Breast epithelium (tissue), 4 donors: ENCODE data around the gene SEPSECS. TPM values are rescaled to one million over a fixed set of nuclear protein-coding genes. Genes with fewer than 3 reads are reported as not detected.

ENCODE experiments used
- DNase-seq, 2 donors: peaks; one replicate each; pipeline ENCODE4 v3.0.0-alpha.2; 2019; ENCODE audit warnings: low spot score in 2 of 2
- H3K27ac ChIP-seq, 2 donors: fragments of 200-600 bp; sonication (generic) in 1 of 2; one replicate each; pipeline ENCODE4 v1.5.1; 2016 to 2019; ENCODE audit warnings: mild to moderate bottlenecking in 1 of 2
- H3K27me3 ChIP-seq, 2 donors: fragments of 200-600 bp; sonication (generic) in 1 of 2; one replicate each; pipeline versions ENCODE4 v1.5.1 to v1.6.0; 2017 to 2019; ENCODE audit warnings: control low read depth in 1 of 2, mild to moderate bottlenecking in 1 of 2
- H3K36me3 ChIP-seq: fragments of 200-600 bp; one replicate; pipeline ENCODE4 v1.5.1; 2019
- H3K4me1 ChIP-seq, 2 donors: fragments of 200-600 bp; sonication (generic); one replicate each; pipeline ENCODE4 v1.5.1; 2016 to 2019; ENCODE audit warnings: control low read depth in 1 of 2
- H3K4me3 ChIP-seq, 3 donors: fragments of 200-600 bp; sonication (generic); 1 replicate in 2 of 3; 2 replicates in 1 of 3; pipeline ENCODE4 v1.5.1; 2016 to 2019; ENCODE audit warnings: mild to moderate bottlenecking in 3 of 3, moderate library complexity in 2 of 3
- H3K9me3 ChIP-seq, 2 donors: fragments of 200-600 bp; sonication (generic) in 1 of 2; one replicate each; pipeline ENCODE4 v1.5.1; 2016 to 2019; ENCODE audit warnings: control low read depth in 1 of 2
- POLR2A ChIP-seq: fragments of 450-650 bp; IDR thresholded peaks from one replicate; pipeline ENCODE4 v1.6.1; 2016; ENCODE audit warnings: antibody characterized with exemption, mild to moderate bottlenecking, moderate library complexity
- POLR2AphosphoS5 ChIP-seq, 3 donors: sonication (generic); formaldehyde crosslinking; IDR thresholded peaks; one replicate each; pipeline ENCODE4 v1.6.1; 2017; ENCODE audit warnings: antibody characterized with exemption in 3 of 3
- intact Hi-C: fragments of 100-400 bp; cut with DNase I; formaldehyde crosslinking; loops from one replicate; pipeline ENCODE4 v1.15.1; 2023; ENCODE audit warnings: low total_unique reads
- total RNA-seq, 3 donors: library from RNA; depleted of rRNA; stranded (reverse); fragments of >200 nt; gene quantifications; one replicate each; pipeline ENCODE4 v1.1.0, GENCODE V29; 2016
- TF ChIP-seq, protein P1 (sequence below), 3 donors: fragments of 450-650 bp; IDR thresholded peaks; one replicate each; pipeline ENCODE4 v1.5.1; 2016 to 2017; ENCODE audit warnings: antibody characterized with exemption in 3 of 3, mild to moderate bottlenecking in 3 of 3, moderate library complexity in 3 of 3

SEPSECS gene
- total RNA-seq, 3 donors from 2014 or later = 8.8 to 18.7 (median 10.8) TPM

DNA sequence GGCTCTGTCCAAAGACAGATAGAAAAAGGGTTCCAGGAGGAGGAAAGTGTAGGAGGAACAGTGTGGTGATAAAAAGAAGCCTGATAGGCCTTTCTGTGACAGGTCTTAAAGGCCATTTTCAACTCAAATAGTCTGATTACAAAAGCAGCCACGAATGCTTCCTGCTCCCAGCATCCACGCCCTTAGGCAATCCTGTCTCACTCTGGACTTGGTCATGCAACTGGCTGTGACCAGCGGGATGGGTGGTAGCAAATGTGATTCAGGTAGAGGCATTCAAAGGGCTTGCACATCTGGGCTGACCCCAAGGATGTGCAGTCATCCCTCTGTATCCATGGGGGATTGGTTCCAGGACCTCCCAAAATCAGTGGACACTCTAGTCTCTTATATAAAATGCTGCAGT is 14.4 kb upstream of the SEPSECS start:
- Histone ChIP-seq H3K27ac (no peak overlapping the region), H3K27me3 (no peaks in the 10 kb centered on the region), H3K4me1 (no peaks in the 10 kb centered on the region), H3K4me3 (no peak overlapping the region), H3K36me3 (no peaks in the 10 kb centered on the region), H3K9me3 (no peaks in the 10 kb centered on the region)
- intact Hi-C loops = no loop called here
- TF ChIP-seq, protein P1, sequence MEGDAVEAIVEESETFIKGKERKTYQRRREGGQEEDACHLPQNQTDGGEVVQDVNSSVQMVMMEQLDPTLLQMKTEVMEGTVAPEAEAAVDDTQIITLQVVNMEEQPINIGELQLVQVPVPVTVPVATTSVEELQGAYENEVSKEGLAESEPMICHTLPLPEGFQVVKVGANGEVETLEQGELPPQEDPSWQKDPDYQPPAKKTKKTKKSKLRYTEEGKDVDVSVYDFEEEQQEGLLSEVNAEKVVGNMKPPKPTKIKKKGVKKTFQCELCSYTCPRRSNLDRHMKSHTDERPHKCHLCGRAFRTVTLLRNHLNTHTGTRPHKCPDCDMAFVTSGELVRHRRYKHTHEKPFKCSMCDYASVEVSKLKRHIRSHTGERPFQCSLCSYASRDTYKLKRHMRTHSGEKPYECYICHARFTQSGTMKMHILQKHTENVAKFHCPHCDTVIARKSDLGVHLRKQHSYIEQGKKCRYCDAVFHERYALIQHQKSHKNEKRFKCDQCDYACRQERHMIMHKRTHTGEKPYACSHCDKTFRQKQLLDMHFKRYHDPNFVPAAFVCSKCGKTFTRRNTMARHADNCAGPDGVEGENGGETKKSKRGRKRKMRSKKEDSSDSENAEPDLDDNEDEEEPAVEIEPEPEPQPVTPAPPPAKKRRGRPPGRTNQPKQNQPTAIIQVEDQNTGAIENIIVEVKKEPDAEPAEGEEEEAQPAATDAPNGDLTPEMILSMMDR (IDR thresholded peaks at IDR 0.05) = no peak
- TF ChIP-seq POLR2A (no peak), POLR2AphosphoS5 (IDR thresholded peaks at IDR 0.05) (no peak)
- no peak for DNase-seq

DNA sequence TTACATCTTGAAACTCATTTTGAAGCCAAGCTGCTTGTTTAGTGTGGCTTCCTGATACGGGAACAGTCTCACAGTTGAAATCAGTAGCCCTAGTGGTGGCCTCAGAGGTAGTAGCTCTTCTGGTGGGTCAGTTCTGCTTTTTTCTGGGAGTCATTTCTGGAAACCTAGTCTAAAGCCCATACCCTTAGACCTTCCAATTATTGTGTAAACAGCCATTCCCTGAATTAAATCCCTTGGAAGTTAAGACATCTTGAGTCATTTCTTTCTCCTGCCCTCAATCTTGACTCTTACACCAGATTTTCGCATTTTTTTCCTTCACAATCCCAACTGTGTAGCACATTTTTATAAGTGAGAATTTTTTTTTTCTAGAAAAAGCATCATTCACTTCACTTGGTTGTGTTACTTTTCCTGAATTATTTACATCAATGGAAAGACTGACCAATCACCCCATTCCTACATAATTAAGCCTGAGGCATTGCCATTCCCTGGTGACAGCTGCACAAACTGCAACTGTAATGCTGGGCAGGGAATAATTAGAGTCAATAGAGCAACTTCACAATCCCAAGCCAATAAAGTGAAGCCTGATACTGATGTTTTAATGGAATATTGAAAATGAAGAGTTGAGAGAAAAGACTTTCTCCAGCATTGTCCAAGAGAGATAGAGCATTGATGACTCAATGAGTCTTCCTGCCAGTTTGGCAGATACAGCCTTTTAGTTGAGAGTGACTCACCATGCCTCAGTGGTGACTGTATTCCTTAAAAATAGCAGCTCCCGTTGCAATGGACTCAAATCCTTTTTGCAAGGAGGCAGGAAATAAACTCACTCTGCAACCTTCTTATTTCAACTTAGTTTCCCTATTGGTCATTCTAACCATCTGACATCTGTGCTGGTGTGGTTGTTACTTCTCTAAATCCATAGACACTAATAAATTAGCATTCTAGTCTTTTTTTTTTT is 13.0 kb upstream of the SEPSECS start:
- H3K4me1 ChIP-seq = no peaks in the 10 kb centered on the region
- no peaks in the 10 kb centered on the region for H3K27me3 ChIP-seq
- no peaks in the 10 kb centered on the region for H3K9me3 ChIP-seq
- H3K4me3 ChIP-seq = no peak overlapping the region
- peak in 1 of 2 donors; percentile 30 for DNase-seq
- intact Hi-C loops = no loop called here
- TF ChIP-seq POLR2A (no peak), POLR2AphosphoS5 (IDR thresholded peaks at IDR 0.05) (no peak)
- TF ChIP-seq, protein P1 (IDR thresholded peaks at IDR 0.05) = no peak
- peak overlapping the region; percentile 52 to 62 for H3K27ac ChIP-seq
- no peaks in the 10 kb centered on the region for H3K36me3 ChIP-seq

DNA sequence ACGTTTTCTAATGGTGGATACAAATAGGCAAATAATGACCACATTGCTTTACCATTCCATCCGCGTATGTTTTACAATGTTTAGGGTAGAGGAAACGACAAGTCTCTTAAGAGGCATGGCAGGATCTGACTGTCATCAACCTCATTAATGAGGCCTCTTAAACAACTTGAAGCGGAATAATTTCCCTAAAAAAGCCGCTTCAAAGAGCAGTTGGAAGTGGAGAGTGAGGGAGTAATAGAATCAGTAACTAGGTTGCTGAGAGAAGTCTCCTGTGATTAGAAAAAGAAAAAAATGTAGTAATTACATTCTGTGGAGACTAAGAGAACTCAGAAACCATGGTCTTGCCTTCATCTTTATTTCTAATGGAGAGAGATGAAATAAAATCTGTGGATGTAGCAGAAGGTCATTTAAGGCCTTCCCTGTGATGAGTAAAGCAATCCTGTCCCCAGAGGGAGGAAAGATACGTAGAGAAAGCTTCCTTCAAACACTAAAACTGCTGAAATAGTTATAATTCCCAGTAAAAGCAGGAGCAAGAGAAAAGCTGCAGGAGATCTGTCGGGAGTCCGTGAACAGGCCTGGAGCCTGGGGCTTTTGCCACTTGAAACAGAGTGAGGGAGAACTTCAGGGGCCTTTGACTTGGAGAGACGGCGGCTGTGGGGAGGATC is 11.1 kb upstream of the SEPSECS start:
- DNase-seq = no peak
- intact Hi-C loops = no loop called here
- Histone ChIP-seq H3K27ac (peak overlapping the region in 1 of 2 donors; percentile 62), H3K27me3 (no peaks in the 10 kb centered on the region), H3K36me3 (no peaks in the 10 kb centered on the region), H3K9me3 (no peaks in the 10 kb centered on the region), H3K4me1 (no peaks in the 10 kb centered on the region), H3K4me3 (no peak overlapping the region)
- TF ChIP-seq POLR2A (no peak), POLR2AphosphoS5 (IDR thresholded peaks at IDR 0.05) (no peak)
- TF ChIP-seq, protein P1 (IDR thresholded peaks at IDR 0.05) = no peak

DNA sequence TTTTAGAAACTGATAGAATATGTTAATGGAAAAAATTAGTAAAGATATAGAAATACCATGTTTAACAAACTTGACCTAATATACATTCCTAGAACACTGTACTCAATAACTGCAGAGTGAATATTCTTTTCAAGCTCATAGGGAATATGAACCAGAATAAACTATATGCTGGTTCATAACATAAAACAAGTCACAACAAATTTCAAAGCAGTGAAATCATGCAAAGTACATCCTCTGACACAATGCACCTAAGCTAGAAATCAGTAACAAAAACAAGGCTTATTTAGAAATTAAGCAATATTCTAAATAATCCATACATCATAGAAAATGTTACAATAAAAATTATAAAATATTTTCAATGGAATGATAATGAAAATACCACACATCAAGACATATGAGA is 9.2 kb upstream of the SEPSECS start:
- Histone ChIP-seq H3K27ac (no peak overlapping the region), H3K36me3 (no peaks in the 10 kb centered on the region), H3K27me3 (no peaks in the 10 kb centered on the region), H3K4me3 (no peak overlapping the region), H3K4me1 (no peaks in the 10 kb centered on the region), H3K9me3 (no peaks in the 10 kb centered on the region)
- intact Hi-C loops = no loop called here
- no peak for DNase-seq
- TF ChIP-seq, protein P1 (IDR thresholded peaks at IDR 0.05) = no peak
- no peak for TF ChIP-seq POLR2AphosphoS5 (IDR thresholded peaks at IDR 0.05)
- no peak for TF ChIP-seq POLR2A

DNA sequence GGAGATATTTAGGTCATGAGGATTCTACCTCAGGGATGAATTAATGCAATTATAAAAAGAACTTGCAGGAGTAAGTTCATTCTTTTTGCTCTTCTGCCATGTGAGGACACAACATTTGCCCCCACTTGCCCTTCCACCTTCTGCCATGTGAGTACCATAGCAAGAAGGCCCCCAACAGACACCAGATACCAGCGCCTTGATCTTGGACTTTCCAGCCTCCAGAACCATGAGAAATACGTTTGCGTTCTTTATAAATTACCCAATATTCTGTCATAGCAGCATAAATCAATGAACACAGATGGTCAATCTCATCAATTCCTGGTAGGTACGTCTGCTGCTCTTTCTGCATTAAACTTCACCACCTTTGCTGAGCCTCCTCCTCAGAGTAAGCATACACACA is 5.7 kb upstream of the SEPSECS start:
- Histone ChIP-seq H3K9me3 (no peaks in the 10 kb centered on the region), H3K27me3 (no peaks in the 10 kb centered on the region), H3K27ac (no peak overlapping the region), H3K4me3 (no peak overlapping the region), H3K36me3 (no peaks in the 10 kb centered on the region), H3K4me1 (no peaks in the 10 kb centered on the region)
- TF ChIP-seq POLR2AphosphoS5 (IDR thresholded peaks at IDR 0.05) = no peak
- no peak for TF ChIP-seq POLR2A
- TF ChIP-seq, protein P1 (IDR thresholded peaks at IDR 0.05) = no peak
- no peak for DNase-seq
- intact Hi-C loops = no loop called here
